Measurements from ENCODE around the gene MICALL2. TPM values are rescaled to one million over a fixed set of nuclear protein-coding genes. Genes with fewer than 3 reads are reported as not detected.

Gene MICALL2
- total RNA-seq, 1 donor from 2014 or later, result 76.5 TPM

- no peak overlapping the region for H3K4me3 ChIP-seq
- H3K4me1 ChIP-seq, result peaks cover 9 to 10% of the 10 kb centered on the region in 2 donors
- no peak for TF ChIP-seq CTCF (IDR thresholded peaks at IDR 0.05)
- intact Hi-C loops (cut with DNase I), result no loop called here
- H3K27me3 ChIP-seq, result no peaks in the 10 kb centered on the region
- peaks cover 81 to 92% of the 10 kb centered on the region in 2 donors for H3K36me3 ChIP-seq
- no peaks in the 10 kb centered on the region for H3K9me3 ChIP-seq
- no peak overlapping the region for H3K27ac ChIP-seq
- no peak for DNase-seq (ENCODE audit: low spot score in 2 of 2)
Observed at GRCh38 chr7:1498370-1499305, 39.4 kb upstream of the MICALL2 start.

- no peak for DNase-seq (ENCODE audit: low spot score in 2 of 2)
- intact Hi-C loops (cut with DNase I), result no loop called here
- Histone ChIP-seq H3K36me3 (peaks cover 85 to 99% of the 10 kb centered on the region in 2 donors), H3K27ac (no peak overlapping the region), H3K9me3 (no peaks in the 10 kb centered on the region), H3K4me3 (no peak overlapping the region), H3K4me1 (no peaks in the 10 kb centered on the region), H3K27me3 (no peaks in the 10 kb centered on the region)
- TF ChIP-seq CTCF (IDR thresholded peaks at IDR 0.05), result no peak
Observed at GRCh38 chr7:1497293-1497927, 38.1 kb upstream of the MICALL2 start.

- Histone ChIP-seq H3K27ac (no peak overlapping the region), H3K36me3 (peaks cover 80 to 99% of the 10 kb centered on the region in 2 donors), H3K27me3 (no peaks in the 10 kb centered on the region), H3K4me1 (no peaks in the 10 kb centered on the region), H3K4me3 (no peak overlapping the region), H3K9me3 (no peaks in the 10 kb centered on the region)
- TF ChIP-seq CTCF (IDR thresholded peaks at IDR 0.05), result no peak
- intact Hi-C loops (cut with DNase I), result no loop called here
- DNase-seq (ENCODE audit: low spot score in 2 of 2), result no peak
Observed at GRCh38 chr7:1496531-1497292, 37.4 kb upstream of the MICALL2 start.

GRCh38 chr7:1495564-1496242, 36.4 kb upstream of the MICALL2 start:
- intact Hi-C loops (cut with DNase I), result no loop called here
- DNase-seq (ENCODE audit: low spot score in 2 of 2), result no peak
- TF ChIP-seq CTCF (IDR thresholded peaks at IDR 0.05), result no peak
- peaks cover 72 to 99% of the 10 kb centered on the region in 2 donors for H3K36me3 ChIP-seq
- no peaks in the 10 kb centered on the region for H3K4me1 ChIP-seq
- H3K27me3 ChIP-seq, result no peaks in the 10 kb centered on the region
- no peaks in the 10 kb centered on the region for H3K9me3 ChIP-seq
- no peak overlapping the region for H3K4me3 ChIP-seq
- H3K27ac ChIP-seq, result no peak overlapping the region

- peaks cover 70 to 99% of the 10 kb centered on the region in 2 donors for H3K36me3 ChIP-seq
Observed at GRCh38 chr7:1494866-1495563, 35.7 kb upstream of the MICALL2 start.

More at GRCh38 chr7:1494866-1495563, 35.7 kb upstream of the MICALL2 start:
- H3K4me1 ChIP-seq, result no peaks in the 10 kb centered on the region
- no peaks in the 10 kb centered on the region for H3K9me3 ChIP-seq
- H3K4me3 ChIP-seq, result no peak overlapping the region
- no peak for DNase-seq (ENCODE audit: low spot score in 2 of 2)
- H3K27me3 ChIP-seq, result no peaks in the 10 kb centered on the region
- intact Hi-C loops (cut with DNase I), result no loop called here
- TF ChIP-seq CTCF (IDR thresholded peaks at IDR 0.05), result no peak
- no peak overlapping the region for H3K27ac ChIP-seq
